ENCODE data around the gene AKAP8.

Gene AKAP8

DNA sequence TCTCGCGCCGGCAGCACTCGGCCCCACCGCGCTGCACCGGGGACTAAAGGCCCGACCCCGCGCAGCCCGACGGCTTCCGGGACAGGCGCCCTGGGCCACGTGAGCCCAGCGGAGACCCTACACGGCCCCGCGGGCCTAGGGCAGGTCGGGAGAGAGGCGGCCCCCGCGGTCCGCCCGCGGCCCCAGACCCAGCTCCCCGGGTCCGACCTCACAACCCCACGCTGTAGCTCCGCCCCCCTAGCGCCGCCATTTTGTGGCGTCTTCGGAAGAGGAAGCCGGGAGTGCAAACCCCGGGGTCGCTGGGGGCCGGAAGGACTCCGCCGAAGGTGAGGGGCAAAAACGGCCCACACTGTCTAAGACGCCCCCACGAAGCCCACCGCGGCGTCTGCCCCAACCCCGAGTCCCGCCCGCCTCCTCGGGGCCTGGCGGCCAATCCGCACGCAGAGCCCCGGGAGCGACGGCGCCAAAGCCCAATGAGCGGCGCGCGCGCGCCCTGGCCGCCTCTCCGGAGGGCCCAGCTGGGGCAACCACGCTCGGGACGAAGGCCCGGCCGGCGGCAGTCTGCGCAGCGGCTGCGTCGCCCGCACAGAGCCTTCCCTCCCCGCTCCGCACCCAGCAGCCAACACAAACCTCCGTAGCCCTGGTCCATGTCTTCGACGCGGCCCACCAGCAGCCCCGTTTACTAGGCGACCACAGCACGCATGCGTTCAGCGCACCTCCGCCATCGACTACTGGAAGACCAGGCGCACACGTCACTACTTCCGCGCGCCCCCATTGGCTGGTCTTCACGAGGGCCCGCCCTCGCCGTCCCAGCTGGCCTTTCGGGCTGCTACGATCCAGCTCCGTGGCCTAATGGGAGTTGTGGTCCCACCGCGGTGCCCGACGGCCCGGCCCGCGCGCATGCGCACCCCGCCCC is at the start of gene AKAP8:
TSS of gene AKAP8 (minus strand) at position 705 of the 916 bp plus-strand sequence. CDS start at position 649, 56 bp downstream.
- H3K4me1 Mint-ChIP-seq (ENCODE audit: low read depth) = peaks cover 49% of the 10 kb centered on the region
- peaks cover 57% of the 10 kb centered on the region for H3K36me3 Mint-ChIP-seq (ENCODE audit: low read depth)
- H3K27me3 Mint-ChIP-seq = no peaks in the 10 kb centered on the region
- no peaks in the 10 kb centered on the region for H3K9me3 Mint-ChIP-seq
- peak within 1 kb of the TSS; percentile 93 for H3K4me3 Mint-ChIP-seq
- peak within 1 kb of the TSS; percentile 97 for H3K27ac Mint-ChIP-seq
- intact Hi-C loops (cut with micrococcal nuclease) = loop anchor here (2.0 to 5.0 kb wide), 2 partner anchors 39 to 47 kb away; partner anchors contain the start of genes AKAP8L and BRD4

DNA sequence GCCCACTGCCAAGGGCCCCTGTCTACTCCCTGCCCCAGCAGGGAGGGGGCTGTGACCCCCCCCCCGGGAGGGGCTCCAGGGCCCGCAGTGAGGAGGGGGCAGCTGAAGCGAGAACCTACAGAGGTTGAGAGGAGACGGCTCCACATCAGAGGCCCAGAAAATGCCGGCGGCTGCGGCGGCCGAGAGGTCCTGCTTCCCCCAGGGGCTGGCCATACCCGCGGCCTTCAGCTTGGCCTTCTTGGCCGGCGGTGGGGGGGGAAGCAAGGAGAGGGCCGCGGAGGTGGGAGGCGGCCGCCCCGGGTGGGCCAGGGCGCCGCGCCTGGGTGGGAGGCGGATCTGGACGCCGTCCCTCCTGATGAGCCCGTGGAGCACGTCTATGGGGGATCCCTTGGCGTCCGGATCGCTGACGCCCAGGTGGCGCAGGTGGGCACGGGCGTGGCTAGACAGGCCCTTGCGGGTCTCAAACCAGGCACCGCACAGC is 48.4 kb upstream of the AKAP8 start:
- peaks cover 25% of the 10 kb centered on the region for H3K4me1 Mint-ChIP-seq (ENCODE audit: low read depth)

DNA sequence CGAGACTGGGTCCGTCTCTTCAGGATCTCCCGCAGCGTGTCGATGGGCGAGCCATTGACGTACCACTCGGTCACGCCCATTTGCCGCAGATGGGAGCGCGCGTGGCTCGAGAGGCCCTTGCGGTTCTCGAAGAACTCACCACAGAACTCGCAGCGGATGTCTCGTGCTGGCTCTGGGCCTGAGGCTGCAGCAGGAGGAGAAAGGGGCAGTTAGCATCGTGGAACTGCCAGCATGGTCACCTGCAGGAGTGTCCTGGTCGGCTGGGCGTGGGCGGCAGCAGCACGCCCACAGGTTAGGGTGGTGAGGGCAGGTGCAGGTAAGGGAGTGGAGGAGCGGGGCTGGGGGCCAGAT is 47.7 kb upstream of the AKAP8 start:
- H3K4me1 Mint-ChIP-seq (ENCODE audit: low read depth) = peaks cover 22% of the 10 kb centered on the region
- intact Hi-C loops (cut with micrococcal nuclease) = no loop called here
- peaks cover 94% of the 10 kb centered on the region for H3K36me3 Mint-ChIP-seq (ENCODE audit: low read depth)
- no peaks in the 10 kb centered on the region for H3K27me3 Mint-ChIP-seq
- H3K27ac Mint-ChIP-seq = no peak overlapping the region
- no peak overlapping the region for H3K4me3 Mint-ChIP-seq
- H3K9me3 Mint-ChIP-seq = peaks cover 7% of the 10 kb centered on the region

More for the DNA sequence above, 48.4 kb upstream of the AKAP8 start:
- Mint-ChIP-seq H3K9me3 (peaks cover 7% of the 10 kb centered on the region), H3K36me3 (ENCODE audit: low read depth) (peaks cover 91% of the 10 kb centered on the region), H3K4me3 (no peak overlapping the region), H3K27ac (no peak overlapping the region), H3K27me3 (no peaks in the 10 kb centered on the region)
- intact Hi-C loops (cut with micrococcal nuclease) = no loop called here

DNA sequence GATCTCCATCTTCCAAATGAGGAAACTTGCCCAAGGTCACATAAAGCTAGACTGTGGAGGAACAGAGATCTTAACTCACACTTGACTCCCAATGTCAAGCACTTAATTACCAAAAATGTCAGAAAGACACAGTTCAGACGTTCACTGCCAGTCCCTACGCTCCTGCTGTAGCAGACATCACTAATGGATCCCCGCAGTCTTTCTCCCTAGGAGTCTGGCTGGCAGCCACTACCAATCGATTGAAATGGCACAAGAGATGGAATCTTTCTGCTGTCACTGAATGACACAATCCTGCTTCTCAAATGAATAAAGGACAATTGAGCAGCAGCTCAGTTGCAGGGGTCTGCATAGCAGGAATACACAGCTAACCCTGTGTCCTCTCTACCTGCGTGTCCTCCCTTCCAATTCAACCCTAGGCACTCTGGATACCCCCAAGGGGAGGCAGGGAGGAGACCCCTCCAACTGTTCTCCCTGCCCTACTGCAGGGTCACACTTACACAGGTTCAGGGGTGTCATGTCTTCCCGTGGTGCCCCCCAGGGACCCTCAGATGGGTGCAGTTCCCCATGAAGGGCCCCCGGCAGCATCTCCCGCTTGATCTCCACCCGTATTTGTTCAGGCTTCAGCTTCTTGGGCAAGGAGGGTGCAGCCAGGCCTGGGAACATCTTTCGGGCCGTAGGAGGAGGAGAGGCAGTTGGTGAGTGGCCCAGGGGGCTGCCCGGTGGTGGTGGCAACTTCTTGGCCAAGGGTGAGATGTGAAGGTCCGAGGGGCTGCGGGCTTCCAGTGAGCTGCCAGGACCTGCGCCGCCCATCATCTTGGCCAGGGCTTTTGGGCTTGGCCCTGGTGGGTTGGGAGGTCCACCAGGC is 47.1 kb upstream of the AKAP8 start:
- no peak overlapping the region for H3K4me3 Mint-ChIP-seq
- no peak overlapping the region for H3K27ac Mint-ChIP-seq
- peaks cover 94% of the 10 kb centered on the region for H3K36me3 Mint-ChIP-seq (ENCODE audit: low read depth)

DNA sequence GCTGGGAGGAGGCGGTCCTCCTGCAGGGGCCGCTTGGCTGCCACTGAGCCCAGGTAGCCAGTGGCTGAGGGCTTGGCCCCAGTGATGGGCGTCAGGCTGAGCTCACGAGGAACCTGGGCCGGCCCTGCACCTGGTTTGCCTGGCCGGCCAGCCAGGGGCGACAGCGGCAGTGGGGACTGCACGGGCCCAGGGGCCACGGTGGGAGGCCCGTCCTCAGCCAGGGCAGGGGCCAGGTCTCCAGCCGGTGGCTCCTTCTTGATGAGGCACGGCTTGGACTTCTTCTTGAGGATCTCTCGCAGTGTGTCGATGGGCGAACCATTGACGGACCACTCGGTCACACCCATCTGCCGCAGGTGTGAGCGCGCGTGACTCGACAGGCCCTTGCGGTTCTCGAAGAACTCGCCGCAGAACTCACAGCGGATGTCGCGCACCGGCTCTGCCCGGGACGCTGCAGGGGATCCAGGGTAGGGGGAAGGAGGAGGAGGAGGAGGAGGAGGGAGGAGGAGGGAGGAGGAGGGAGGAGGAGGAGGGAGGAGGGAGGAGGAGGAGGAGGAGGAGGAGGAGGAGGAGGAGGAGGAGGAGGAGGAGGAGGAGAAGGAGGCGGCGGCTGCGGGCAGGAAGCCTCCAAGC is 45.8 kb upstream of the AKAP8 start:
- Mint-ChIP-seq H3K36me3 (ENCODE audit: low read depth) (peaks cover 93% of the 10 kb centered on the region), H3K27ac (no peak overlapping the region), H3K4me3 (no peak overlapping the region), H3K9me3 (peaks cover 7% of the 10 kb centered on the region), H3K27me3 (no peaks in the 10 kb centered on the region), H3K4me1 (ENCODE audit: low read depth) (peaks cover 6% of the 10 kb centered on the region)
- intact Hi-C loops (cut with micrococcal nuclease) = no loop called here

More for the DNA sequence above, 47.1 kb upstream of the AKAP8 start:
- intact Hi-C loops (cut with micrococcal nuclease) = no loop called here
- Mint-ChIP-seq H3K27me3 (no peaks in the 10 kb centered on the region), H3K4me1 (ENCODE audit: low read depth) (peaks cover 19% of the 10 kb centered on the region), H3K9me3 (peaks cover 7% of the 10 kb centered on the region)

DNA sequence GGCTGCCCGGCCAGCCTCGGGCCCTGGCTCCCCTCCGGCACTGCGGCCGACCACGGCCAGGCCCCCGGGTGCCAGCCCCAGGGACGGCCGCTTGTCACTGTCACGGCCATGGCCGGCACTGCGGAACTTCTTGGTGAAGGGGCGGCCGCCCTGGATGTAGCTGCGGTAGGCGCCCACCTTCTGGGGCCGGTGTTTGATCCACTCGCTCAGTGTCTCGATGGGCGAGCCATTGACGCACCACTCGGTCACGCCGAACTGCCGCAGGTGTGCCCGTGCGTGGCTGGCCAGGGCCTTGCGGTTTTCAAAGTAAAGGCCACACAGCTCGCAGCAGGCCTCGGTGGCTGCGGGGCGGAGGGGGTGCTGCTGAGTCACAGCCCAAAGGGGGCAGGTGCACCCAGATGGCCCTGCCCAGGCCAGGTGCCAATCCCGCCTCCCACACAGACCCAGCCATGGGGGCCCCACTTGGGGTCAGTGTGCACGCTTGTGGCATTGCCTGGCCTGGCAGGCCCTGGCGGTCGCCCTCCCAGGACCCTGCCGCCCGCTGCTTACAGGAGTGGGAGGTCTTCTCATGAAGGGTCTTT is 45.2 kb upstream of the AKAP8 start:
- peaks cover 88% of the 10 kb centered on the region for H3K36me3 Mint-ChIP-seq (ENCODE audit: low read depth)
- intact Hi-C loops (cut with micrococcal nuclease) = no loop called here
- H3K9me3 Mint-ChIP-seq = peaks cover 7% of the 10 kb centered on the region
- H3K27me3 Mint-ChIP-seq = no peaks in the 10 kb centered on the region
- peaks cover 4% of the 10 kb centered on the region for H3K4me1 Mint-ChIP-seq (ENCODE audit: low read depth)
- H3K4me3 Mint-ChIP-seq = no peak overlapping the region
- no peak overlapping the region for H3K27ac Mint-ChIP-seq

DNA sequence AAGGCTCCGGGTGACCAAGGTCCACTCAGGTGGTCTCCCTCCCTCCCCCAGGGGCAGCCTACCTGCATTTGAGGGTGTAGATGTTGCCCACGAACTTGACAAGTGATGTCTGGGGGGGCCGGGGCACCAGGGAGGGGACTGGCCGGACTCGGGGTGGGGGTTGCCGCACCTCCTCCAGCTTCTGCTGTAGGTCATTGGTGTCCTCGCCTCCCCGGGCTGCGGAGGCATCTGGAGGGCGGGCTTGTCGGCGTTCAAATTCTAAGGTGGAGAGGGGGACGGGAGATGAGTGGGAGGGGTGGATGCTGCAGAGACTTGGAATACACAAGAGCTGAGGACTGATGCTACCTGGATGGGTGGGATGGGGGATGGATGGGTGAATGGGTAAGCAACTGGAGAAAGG is 44.5 kb upstream of the AKAP8 start:
- intact Hi-C loops (cut with micrococcal nuclease) = no loop called here
- H3K27me3 Mint-ChIP-seq = no peaks in the 10 kb centered on the region
- H3K9me3 Mint-ChIP-seq = peaks cover 7% of the 10 kb centered on the region
- no peak overlapping the region for H3K4me3 Mint-ChIP-seq
- H3K36me3 Mint-ChIP-seq (ENCODE audit: low read depth) = peaks cover 82% of the 10 kb centered on the region
- peaks cover 10% of the 10 kb centered on the region for H3K4me1 Mint-ChIP-seq (ENCODE audit: low read depth)
- H3K27ac Mint-ChIP-seq = no peak overlapping the region

DNA sequence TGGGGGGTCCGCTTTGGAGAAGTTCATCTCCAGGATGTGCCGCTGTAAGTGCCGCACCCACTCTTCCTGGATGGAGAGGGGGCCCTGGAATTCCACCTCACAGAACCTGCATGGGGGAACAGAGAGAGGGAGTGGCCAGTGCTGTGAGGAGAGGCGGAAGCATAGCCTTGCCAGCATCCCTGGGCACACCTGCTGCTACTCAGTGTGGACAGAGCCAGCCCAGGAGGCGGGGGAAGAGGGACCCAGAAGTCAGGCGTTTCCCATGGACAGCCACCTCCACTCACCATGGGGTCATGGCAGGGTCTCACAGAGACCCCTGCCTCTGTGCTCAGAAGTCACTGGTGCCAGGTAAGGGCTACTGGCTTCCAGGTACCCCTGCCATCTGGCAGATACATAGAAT is 43.5 kb upstream of the AKAP8 start:
- Mint-ChIP-seq H3K27me3 (no peaks in the 10 kb centered on the region), H3K36me3 (ENCODE audit: low read depth) (peaks cover 81% of the 10 kb centered on the region), H3K27ac (no peak overlapping the region), H3K9me3 (peaks cover 7% of the 10 kb centered on the region), H3K4me3 (no peak overlapping the region), H3K4me1 (ENCODE audit: low read depth) (peaks cover 14% of the 10 kb centered on the region)
- intact Hi-C loops (cut with micrococcal nuclease) = no loop called here

DNA sequence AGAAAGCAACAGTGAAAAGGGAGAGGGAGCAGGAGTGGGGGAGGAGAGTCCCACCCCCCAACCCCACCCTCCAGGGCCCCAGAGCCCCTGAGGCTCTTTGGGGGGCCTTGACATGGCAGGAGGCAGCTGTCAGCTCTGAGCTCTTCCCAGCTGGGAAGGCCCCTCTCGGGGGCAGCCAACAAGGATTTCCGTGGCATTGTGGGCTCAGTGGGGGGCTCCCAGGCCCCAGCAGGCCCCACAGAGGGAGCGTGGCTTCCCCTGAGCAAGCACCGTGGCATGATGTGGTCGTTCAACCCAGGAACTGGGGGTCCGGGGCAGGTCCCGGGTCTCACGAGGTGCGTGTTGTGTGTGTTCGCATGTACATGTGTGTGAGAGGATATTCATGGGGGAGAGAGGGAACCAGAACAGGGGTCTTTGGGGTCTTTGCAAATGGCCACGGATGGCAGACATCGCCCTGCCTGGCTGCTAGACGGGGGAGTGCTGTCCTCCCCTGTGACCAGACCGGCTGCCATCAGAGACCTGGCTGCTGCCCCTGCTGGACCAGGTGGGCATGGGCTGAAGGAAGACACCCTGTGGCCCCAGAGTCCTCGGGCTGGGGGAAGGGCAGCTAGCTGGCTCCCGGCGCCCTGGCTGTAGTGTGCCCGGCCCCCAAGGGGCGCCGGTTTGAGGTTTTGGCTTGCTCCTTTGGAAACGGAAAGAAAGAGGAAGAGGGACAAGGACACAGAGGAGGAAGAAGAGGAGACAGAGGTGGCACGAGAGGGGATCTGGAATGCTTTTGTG is 42.9 kb upstream of the AKAP8 start:
- H3K9me3 Mint-ChIP-seq = peaks cover 7% of the 10 kb centered on the region
- peaks cover 79% of the 10 kb centered on the region for H3K36me3 Mint-ChIP-seq (ENCODE audit: low read depth)
- intact Hi-C loops (cut with micrococcal nuclease) = no loop called here
- peaks cover 20% of the 10 kb centered on the region for H3K4me1 Mint-ChIP-seq (ENCODE audit: low read depth)
- no peaks in the 10 kb centered on the region for H3K27me3 Mint-ChIP-seq
- no peak overlapping the region for H3K27ac Mint-ChIP-seq
- H3K4me3 Mint-ChIP-seq = no peak overlapping the region

DNA sequence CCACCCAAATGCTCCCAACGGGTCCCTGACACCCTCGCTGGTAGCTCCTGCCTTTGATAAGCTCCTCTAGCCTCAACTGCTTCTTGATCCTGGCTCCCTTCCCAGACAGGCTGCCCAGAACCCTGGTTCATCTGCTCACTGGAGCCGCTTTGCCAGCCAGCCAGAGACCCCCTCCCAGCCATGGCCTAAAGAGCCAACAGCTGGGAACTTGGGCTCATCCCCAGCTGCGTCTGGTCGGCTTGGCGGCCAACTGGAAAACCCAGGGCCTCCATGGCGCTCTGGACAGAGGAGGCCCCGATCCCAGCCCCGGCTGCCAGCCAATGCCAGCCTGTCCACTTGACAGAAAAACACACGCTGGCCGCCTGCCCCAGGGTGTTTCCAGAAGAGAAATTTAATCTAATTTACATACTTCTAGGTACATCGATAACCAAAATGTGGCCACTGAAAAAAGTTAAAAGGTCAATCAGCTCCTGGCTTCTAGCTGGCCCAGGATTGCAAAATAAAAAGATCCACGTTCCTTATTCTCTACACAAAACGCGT is 42.2 kb upstream of the AKAP8 start:
- intact Hi-C loops (cut with micrococcal nuclease) = no loop called here
- Mint-ChIP-seq H3K9me3 (peaks cover 7% of the 10 kb centered on the region), H3K36me3 (ENCODE audit: low read depth) (peaks cover 72% of the 10 kb centered on the region), H3K4me1 (ENCODE audit: low read depth) (peaks cover 27% of the 10 kb centered on the region), H3K27me3 (no peaks in the 10 kb centered on the region), H3K27ac (peak overlapping the region; percentile 41), H3K4me3 (no peak overlapping the region)

DNA sequence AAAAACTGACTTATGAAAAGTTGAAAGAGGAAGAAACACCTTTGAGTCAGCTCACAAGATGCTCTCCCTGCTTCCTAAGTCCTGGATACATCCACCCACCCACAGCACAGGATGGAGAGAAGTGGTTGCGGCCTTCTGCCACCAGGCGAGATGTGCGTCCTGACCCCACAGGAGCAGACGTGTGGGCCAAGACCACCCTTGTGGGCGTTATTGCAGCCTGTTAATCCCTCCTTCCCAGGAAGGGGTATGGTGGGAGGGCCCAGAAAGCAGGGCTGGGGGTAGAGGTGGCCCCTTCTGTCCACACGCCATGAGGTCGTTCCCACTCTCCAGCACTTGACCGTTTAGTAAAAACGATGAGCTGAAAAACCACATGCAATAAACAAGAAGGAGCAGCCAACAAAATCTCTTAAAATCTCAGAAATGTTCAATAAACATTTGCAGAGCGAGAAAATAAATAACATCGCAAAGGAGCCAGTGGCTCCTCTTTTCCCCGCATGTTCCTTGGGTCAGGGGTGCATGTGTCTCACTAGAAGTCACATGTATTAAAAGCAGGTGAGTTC is 41.6 kb upstream of the AKAP8 start:
- H3K27me3 Mint-ChIP-seq = no peaks in the 10 kb centered on the region
- H3K4me1 Mint-ChIP-seq (ENCODE audit: low read depth) = peaks cover 33% of the 10 kb centered on the region
- peaks cover 7% of the 10 kb centered on the region for H3K9me3 Mint-ChIP-seq
- H3K36me3 Mint-ChIP-seq (ENCODE audit: low read depth) = peaks cover 71% of the 10 kb centered on the region
- intact Hi-C loops (cut with micrococcal nuclease) = no loop called here
- no peak overlapping the region for H3K27ac Mint-ChIP-seq
- no peak overlapping the region for H3K4me3 Mint-ChIP-seq

DNA sequence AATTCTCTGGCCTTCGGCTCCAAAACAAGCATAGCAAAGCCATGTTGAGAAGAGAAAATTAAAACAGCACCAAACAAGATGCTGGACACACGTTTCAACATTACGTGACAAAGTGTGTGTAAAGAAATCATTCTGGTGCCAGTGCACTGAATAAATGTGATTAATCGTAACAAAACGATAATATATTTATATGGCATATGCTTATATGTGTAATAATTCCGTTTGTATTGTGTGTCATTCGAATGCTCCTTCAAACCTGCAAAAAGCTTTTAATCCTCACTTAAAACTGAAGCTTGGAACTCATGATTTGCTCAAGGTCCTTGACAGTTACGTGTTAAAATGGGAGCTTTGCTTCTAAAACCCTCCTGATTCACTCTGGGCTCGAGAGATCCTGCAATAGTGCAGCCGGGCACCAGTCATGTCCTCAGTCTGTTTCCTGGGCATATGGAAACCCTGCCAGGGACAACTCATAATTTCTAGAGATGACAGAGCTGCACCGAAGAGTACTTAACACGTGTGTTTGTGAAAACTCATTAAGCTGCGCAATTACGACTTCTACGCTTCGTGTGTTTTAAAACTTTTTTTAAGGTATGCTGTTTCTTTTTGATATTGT is 39.9 kb upstream of the AKAP8 start:
- peaks cover 7% of the 10 kb centered on the region for H3K9me3 Mint-ChIP-seq
- peaks cover 46% of the 10 kb centered on the region for H3K4me1 Mint-ChIP-seq (ENCODE audit: low read depth)
- no peaks in the 10 kb centered on the region for H3K27me3 Mint-ChIP-seq
- H3K27ac Mint-ChIP-seq = peak overlapping the region; percentile 98
- intact Hi-C loops (cut with micrococcal nuclease) = loop anchor here (1.0 to 5.0 kb wide), 4 partner anchors 13 to 292 kb away; partner anchors contain the start of gene AKAP8
- peaks cover 71% of the 10 kb centered on the region for H3K36me3 Mint-ChIP-seq (ENCODE audit: low read depth)
- H3K4me3 Mint-ChIP-seq = peak overlapping the region; percentile 100

Measured in dendritic cell treated with granulocyte-macrophage colony-stimulating factor and Interleukin-4, amounts not matched to agents 40 ng/mL and 50 ng/mL, for 4 days (primary cell).